ENCODE measurements around the gene FAM184A.
"Not testable (repeated sequence)": the region's sequence is repeated elsewhere in the genome, so short reads cannot be mapped to it uniquely, and the experiment has no call there.

FAM184A gene

DNA sequence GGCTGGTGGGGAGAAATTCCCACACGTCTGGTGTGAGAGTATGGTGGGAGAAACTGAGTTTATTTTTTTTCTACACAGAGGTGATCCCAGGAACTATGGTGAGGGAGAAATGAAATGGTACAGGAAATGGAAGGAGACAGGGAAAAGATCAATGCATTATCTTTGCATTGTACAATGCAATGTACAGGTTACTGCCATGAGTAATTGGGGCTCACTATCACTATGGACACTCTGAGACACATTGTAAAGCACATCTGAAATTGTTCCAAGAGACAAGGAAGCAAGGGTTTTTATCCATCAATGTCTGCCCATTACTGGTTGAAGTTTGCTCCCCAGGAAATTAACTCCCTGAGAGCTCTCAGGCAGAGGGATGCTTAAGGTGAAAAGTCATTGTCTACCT is 21.7 kb upstream of the FAM184A start:
- DNase-seq (ENCODE audit: low spot score), result no peak

DNA sequence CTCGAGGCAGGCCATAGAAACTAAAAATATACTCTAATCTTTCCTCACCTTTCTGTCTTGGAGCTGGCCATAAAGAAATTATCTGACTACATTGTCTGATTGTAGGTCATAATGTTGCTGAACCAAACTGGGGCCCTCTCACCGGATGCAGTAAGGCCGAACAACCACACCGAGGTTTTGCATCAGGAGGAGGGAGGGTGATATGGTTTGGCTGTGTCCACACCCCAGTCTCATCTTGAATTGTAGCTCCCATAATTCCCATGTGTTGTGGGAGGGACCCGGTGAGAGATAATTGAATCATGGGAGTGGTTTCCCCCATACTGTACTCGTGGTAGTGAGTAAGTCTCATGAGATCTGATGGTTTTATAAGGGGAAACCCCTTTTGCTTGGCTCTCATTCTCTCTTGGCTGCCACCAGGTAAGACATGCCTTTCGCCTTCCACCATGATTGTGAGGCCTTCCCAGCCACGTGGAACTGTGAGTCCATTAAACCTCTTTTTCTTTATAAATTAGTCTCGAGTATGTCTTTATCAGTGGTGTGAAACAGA is 19.4 kb upstream of the FAM184A start:
- not testable (repeated sequence) for DNase-seq (ENCODE audit: low spot score)

DNA sequence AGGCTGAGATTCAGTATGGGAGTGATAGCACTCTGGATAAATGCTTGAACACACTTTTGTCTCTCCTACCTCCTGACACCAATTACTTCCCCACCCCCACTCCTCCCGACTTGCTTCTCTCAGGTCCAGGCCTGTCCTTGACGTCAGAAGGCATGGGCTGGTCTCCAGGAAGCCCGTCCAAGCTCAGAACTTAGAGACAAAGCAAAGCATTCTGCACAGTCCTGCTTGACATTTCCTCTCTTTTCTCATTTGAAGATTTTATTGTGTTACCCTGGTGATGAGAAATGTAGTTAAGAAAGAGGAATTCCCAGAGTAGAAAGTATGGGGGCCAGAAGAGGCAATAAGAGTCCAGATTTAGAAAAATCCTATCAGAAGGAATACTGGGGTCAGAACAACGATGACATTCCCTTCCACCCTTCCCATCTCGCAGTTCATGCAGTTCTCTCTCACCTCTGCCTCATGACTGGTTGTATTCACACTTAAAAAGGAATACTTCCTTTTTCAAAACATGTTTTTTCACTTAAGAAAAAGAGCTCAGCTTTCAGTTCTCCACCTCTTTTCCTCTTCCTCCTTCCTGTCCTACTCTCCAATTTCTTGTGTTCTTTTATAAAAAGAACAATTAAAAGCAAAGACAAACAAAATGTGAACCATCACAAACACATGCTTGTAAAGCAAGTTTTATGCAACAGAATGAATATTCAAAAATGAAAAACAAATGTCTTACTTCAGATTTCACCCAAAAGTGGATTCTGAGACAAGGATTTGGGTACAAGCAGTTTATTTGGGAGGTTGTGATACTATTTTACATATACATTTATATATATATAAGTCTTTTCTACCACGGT is 18.5 kb upstream of the FAM184A start:
- DNase-seq (ENCODE audit: low spot score), result no peak

DNA sequence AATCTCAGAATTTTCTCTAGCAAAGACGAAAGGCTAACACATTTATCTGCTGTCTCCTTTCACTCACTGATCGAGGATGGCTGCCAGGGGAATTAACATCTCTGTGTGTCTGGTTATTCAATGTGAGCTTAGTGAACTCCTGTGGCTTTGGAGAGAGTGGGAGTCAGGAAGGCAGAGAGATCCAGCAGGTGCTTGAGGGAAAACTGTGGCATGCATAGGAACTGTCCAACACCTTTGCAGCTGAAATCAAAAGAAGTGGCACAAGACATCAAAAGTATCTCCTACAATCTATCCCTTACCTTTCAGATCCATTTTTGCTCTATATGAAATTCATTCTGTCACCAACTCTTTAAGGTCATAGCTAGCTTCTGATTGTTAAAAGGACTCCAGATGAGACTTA is 11.8 kb upstream of the FAM184A start:
- no peak for DNase-seq (ENCODE audit: low spot score)

DNA sequence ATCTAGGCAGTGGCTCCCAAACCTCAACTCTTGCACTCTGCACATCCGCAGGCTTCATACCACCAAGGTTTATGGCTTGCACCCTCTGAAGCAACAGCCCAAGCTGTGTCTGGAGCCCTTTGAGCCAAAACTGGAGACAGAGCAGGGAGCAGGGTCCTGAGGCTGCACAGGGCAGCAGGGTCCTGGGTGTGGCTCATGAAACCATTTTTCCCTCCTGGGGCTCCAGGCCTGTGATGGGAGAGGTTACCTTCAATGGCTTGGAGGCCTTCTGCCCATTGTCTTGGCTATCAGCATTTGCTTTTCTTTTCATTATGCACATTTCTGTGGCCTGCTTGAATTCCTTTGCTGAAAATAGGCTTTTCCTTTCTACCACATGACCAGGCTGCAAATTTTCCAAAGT is 6.3 kb upstream of the FAM184A start:
- no peak for DNase-seq (ENCODE audit: low spot score)

DNA sequence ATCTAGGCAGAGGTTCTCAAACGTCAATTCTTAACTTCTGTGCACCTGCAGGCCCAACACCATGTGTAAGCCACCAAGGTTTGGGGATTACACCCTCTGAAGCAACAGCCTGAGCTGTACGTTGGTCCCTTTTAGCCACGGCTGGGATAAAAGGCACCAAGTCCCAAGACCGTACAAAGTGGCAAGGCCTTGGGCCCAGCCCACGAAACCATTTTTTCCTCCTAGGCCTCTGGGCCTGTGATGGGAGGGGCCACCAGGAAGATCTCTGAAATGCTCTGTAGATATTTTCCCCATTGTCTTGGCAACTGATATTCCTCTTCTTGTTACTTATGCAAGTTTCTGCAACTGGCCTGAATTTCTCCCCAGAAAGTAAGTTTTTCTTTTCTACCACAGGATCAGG is 4.5 kb upstream of the FAM184A start:
- no peak for DNase-seq (ENCODE audit: low spot score)

DNA sequence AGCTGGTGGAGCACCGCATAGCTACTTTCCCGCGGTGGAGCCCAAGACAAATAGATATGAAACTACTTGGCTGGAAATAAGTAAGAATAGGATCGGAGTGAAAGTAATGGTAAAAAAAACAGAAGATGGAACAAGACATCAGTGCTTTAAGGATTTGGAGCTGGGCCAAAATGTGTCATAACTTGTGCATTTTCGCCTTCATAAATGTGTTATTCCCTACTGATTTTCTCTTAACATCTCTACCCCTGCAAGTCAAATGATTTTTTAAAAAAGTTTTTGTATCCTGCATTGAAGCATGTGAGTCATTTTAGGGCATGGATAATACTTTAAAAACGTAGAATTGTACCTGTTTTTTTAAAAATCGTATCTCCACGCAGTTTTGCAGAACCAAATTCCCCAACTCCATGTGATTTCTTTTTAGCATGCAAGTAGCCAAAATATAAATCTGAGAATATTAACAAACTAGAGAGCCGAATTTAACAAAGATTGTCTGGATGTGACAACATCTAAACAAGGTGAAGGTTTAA is 882 bp upstream of the FAM184A start:
- DNase-seq (ENCODE audit: low spot score), result no peak

DNA sequence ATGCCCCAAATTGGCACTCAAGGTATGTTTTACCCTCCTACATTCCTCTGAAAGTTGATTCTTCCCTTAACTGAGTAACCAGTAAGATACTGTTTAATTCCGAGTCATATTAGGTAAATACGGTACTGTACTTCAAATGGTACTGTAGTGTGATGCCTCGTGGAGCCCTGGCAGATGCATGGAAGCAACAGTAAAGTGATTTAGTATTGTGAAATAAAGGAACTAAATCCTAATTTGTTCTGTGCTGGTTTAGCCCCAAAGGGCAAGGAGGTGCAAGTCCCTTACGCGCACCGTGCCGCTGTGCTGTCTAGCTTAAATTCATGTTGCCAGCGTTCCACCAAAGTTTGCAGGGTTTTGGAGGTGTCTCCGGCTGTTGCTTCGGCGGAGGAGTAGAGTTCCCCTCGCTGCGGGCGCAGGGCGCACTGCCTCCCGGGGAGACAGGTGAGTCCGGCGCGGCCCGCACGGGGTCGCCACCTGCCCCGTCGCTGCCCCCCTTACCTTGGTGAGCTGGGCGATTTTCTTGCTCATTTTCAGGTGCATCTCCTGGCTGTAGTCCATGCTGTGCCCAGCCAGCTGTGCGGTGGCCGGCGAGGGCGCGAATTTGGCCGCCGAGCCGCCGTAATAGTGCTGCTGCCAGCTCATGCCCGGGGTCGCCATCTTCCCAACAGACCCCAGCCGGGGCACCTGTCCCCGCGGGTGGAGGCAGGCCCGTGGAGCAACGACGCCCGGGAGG is 655 bp downstream of the FAM184A start:
- DNase-seq (ENCODE audit: low spot score), result no peak

DNA sequence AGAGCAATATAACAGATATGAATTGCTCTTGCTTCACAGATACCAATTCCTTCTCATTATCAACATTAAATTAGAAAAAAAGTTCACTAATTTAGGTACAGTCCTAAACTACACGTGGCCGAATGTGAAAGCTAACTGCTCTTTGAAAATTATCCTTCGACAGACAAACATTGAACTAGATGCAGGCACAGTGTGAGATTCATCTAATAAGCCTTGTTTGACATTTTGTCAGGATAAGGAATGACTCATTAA is 1.1 kb downstream of the FAM184A start:
- no peak for DNase-seq (ENCODE audit: low spot score)

DNA sequence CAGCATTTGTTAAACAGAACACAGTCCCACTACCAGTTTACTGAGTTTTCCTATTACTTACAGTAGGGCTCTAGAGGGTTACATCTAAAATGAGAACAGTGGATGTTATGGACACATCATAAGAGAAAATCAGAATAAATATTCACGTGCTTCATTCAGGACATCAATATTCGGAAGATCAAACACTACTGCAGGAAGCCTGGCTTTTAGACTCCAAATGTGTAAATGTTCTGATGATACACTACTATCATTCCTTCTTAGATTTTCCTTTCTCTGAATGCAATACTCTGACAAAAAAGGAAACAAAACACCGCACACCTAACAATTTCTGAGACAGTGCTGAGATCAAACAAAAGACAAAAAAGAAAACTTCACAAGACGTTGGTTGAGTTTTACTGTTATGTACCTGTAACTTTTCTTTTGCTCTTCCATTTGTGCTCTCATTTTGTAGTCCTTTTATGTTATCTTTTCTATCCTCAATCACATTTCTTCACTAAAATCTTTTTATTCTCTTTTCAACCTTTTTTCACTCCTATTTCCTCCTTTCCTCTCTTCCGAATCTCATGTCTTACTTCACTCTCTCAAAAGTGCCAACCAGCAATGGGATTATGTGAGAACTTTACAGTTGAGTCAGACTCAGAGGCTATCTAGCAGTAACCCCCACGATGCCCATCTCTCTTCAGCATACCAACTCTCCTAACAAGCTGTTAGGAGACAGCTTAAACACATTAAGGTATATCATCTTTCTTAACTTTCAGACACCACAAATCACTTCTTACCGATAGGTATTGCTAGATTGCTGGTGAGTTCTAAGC is 1.7 kb downstream of the FAM184A start:
- DNase-seq (ENCODE audit: low spot score), result no peak

DNA sequence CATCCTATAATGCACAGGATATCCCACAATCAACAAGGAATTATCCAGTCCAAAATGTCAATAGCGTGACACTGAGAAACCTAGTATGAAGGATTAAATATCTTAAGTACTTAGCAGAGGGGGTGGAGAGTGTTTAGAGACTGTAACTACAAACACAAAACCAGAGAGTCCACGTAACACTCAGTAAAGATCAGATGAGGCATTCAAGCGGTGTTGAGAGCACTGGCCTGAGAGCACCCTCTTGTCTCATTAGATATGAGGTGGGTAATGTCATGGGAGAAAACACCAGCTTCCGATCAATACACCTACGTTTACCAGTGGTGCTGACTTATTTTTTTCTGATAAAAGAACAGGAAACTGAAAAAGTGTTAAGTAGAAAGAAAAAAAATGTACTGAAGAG is 2.3 kb downstream of the FAM184A start:
- DNase-seq (ENCODE audit: low spot score), result no peak

DNA sequence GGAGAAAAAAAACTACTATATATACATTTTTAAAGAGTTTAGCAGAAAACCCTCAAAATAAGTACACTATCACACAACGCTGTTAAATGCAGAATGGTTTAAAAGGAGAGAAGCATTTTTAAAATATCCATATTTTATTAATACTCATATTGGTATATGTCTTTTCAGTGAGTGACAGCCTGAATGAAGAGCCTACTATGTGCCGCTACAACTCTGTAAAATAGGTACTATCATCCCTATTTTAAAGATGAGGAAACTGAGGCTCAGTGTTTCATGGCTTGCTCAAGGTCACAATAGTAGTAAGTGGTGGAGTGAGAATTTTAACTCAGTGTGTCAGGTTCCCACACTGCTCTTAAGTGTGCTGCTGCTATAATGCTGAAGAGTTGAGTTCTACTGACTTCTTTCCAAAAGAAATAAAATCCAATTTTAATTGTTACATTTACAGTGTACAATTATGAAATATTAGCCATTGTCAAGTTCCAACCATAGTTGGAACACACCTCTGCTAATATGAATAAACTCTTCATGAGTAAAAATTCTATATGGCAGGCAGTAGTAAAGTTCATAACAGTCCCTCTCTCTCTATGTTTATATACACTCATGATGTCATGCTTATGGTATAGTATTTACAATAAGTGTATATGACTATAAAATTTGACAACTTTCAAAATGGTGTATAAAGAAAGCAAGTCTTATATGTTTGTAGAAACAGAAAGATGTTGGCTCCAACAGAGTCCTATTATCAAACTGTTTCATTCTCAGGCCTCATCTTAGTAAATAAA is 3.1 kb downstream of the FAM184A start:
- DNase-seq (ENCODE audit: low spot score), result no peak

DNA sequence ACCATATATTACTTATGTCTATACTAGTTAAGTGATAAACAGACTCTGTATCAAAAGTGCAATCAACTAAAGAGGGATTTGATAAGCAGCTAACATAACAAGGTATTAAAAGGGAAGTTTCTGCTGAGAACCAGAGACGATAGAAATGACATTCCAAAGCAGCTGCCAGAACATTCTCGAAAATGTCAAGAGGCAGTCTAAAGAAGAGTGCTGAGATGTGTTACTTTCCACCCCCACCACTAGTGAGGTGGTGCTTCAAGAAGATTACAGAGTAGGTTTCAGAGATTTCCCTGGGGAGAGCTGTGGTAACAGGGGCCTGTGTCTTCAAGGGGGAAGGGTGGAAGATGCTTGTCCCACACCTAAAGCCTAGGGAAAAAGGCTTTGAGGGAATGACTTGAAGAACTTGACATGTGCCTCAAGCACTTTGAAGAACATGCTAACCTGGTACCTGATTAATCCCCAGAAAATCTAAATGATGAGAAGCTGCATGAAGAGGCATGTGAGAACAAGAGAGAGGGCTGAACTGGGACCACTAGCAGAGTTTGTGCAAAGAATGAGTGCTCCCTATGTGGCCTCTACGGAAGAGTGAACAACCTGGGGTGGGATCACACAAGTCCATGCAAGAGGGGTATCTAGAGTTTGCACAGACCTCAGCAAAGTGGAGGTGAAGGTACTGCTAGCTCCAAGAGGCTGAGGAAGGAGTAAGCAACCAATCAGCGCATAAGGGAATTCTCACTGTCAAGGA is 5.0 kb downstream of the FAM184A start:
- no peak for DNase-seq (ENCODE audit: low spot score)

DNA sequence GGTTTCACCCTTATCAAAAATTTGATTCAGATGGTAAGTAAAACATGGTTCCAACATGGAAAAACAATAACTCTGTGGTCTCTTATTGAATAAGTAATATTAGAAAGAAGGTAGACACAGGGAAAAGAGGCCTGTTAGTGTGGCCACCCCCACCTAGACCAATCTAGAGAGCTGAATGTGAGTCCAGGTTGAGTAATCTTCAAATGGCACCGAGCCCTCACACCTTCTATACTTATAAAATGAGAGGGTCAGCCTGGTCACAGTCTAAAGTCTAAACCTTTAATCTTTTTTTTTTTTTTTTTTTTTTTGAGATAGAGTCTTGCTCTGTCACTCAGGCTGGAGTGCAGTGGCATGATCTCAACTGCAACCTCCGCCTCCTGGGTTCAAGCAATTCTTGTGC is 6.9 kb downstream of the FAM184A start:
- DNase-seq (ENCODE audit: low spot score), result no peak

DNA sequence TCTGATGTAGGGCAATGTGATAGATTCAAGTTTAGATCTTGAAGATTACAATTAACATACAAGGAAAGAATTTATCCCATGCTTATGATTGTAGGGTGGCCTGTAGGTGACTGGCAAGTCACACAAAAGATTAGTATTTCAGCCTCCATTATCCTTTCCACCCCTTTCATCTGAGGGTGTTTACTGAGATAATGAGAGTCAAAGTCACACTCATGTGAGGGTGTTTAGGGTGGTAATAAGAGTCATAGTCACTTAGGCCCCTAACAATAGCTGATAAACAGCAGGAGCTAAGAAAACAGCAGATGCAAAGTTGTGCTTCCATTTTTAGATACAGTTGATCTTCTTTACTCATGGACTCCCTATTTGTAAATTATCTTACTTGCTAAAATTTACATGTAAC is 11.4 kb downstream of the FAM184A start:
- DNase-seq (ENCODE audit: low spot score), result no peak

DNA sequence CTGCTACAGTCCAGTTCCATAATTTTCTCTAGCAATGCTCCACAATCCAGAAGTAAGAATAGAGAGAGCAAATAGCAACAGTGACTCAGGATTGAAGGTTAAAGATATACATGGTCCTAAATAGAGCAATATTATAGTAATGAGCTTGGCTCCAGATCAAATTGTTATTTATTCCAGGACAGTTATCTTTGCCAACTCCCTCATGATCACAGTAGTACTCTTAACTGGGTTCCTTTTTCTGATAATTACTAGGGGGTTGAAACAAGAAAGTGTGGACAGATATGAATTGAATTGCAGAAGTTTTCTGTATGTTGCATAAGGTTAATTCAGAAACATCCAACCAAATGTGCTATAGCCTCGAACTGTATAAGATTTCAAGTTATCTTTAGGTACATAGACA is 11.9 kb downstream of the FAM184A start:
- no peak for DNase-seq (ENCODE audit: low spot score)

DNA sequence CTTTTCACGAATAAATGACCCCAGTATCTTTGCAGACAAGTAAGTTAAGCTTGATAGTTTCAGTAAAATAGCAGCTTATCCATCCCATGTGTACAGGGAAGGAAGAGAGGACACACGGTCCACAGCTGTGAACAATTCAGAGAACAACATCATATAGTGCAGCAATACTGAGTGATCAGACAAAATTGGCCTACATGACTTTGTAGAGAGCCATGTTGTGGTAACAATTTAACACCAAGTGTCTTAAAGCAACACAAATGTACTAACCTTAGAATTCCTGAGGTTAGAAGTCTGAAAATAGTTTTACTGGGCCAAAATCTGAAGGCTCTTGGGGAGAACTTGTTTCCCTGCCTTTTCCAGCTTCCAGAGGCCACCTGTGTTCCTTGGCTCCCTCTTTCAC is 12.5 kb downstream of the FAM184A start:
- DNase-seq (ENCODE audit: low spot score), result no peak

DNA sequence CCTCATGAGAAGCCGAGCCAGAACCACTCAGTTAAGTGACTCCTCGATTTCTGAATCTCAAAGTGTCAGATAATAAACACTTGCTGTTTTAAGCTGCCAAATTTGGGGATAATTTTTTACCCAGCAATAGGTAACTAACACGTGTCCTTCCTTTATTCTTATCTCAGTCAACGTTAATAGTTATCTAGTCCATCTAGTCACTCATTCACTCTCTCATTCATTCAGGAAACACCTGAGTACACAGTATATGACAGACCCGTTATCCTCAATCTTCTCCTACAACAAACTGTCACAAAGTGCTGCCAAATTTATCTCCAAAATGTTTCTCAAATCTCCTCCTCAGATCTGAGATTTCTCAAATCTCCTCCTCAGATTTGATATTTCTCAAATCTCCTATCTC is 13.1 kb downstream of the FAM184A start:
- DNase-seq (ENCODE audit: low spot score), result no peak

DNA sequence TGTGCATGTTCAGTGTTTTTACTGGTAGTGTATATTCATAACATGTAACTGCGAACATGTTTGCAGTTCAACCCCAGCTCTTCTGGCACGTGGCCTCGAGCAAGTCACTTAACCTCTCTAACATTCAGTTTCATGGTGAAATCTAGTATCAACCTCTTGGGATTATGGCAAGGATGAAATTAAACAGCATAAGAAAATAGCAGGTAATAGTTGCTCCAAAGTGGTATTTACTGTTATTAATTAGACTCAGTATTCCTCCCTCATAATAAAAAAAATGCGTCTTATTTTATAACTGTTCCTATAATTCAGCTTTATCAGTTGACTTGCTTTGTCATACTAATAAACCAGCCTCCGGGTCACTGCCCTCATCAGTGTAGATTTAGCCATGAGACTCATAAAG is 15.0 kb downstream of the FAM184A start:
- DNase-seq (ENCODE audit: low spot score), result no peak

DNA sequence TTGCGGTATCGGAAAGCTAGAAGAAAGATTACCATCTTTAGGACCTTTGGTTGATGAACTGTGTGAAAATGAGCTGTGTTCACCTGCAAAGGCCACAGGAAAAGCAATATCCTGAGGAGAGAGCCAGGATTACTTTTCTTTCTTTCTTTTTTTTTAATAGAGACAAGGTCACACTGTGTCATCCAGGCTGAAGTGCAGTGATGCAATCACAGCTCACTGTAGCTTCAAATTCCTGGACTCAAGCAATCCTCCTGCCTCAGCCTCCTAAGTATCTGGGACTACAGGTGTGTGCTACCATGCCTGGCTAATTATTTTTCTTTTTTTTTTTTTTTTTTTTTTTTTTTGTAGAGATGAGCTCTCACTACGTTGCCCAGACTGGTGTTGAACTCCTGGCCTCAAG is 17.2 kb downstream of the FAM184A start:
- DNase-seq (ENCODE audit: low spot score), result no peak
